Transverse colon (tissue), 4 donors: ENCODE measurements around the gene SOS1. TPM values are rescaled to one million over a fixed set of nuclear protein-coding genes. Genes with fewer than 3 reads are reported as not detected.
"Not testable (repeated sequence)": the region's sequence is repeated elsewhere in the genome, so short reads cannot be mapped to it uniquely, and the experiment has no call there.

Source experiments
- DNase-seq: peaks from one replicate; pipeline ENCODE4 v3.0.0-alpha.2; 2019
- H3K27ac ChIP-seq, 4 donors: fragments of 200-600 bp; sonication (generic); 2 replicates each; pipeline ENCODE4 v1.5.1; 2016 to 2018; ENCODE audit warnings: inconsistent platforms in 4 of 4
- H3K27me3 ChIP-seq: fragments of 200-600 bp; sonication (generic); 2 replicates; pipeline ENCODE4 v1.5.1; 2017; ENCODE audit warnings: inconsistent platforms
- H3K36me3 ChIP-seq, 4 donors: fragments of 200-600 bp; sonication (generic); 2 replicates each; pipeline ENCODE4 v1.5.1; 2017 to 2019; ENCODE audit warnings: inconsistent platforms in 4 of 4
- H3K4me1 ChIP-seq, 4 donors: fragments of 200-600 bp; sonication (generic); 2 replicates each; pipeline ENCODE4 v1.5.1; 2017 to 2020; ENCODE audit warnings: inconsistent platforms in 4 of 4
- H3K4me3 ChIP-seq, 4 donors: fragments of 200-600 bp; sonication (generic); 1 replicate in 1 of 4; 2 replicates in 3 of 4; pipeline versions ENCODE4 v1.5.1 to v1.6.1; 2017 to 2019; ENCODE audit warnings: inconsistent platforms in 4 of 4
- H3K9me3 ChIP-seq, 2 donors: fragments of 200-600 bp; sonication (generic); 2 replicates each; pipeline ENCODE4 v1.5.1; 2017 to 2019; ENCODE audit warnings: inconsistent platforms in 2 of 2
- EP300 ChIP-seq: sonication (generic); formaldehyde crosslinking; IDR thresholded peaks from one replicate; pipeline ENCODE4 v1.6.1; 2017; ENCODE audit warnings: antibody characterized with exemption, low read depth
- POLR2A ChIP-seq: fragments of 450-650 bp; IDR thresholded peaks from one replicate; pipeline ENCODE4 v1.6.1; 2016; ENCODE audit warnings: antibody characterized with exemption, mild to moderate bottlenecking, moderate library complexity
- POLR2AphosphoS5 ChIP-seq, 3 donors: sonication (generic); formaldehyde crosslinking; IDR thresholded peaks; one replicate each; pipeline ENCODE4 v1.6.1; 2016; ENCODE audit warnings: antibody characterized with exemption in 3 of 3
- WGBS, 2 donors: methylation state at CpG; one replicate each; pipeline ENCODE4 v1.1.5; 2018; ENCODE audit warnings: low coverage in 1 of 2; 5-methylcytosine and 5-hydroxymethylcytosine counted together
- in situ Hi-C, 4 donors: fragments of 200-750 bp; cut with MboI; loops; one replicate each; pipeline versions ENCODE4 v1.15.0 to v1.15.1; 2017; ENCODE audit warnings: low sequenced_read_pairs in 3 of 4, low pct_ligation_motif_present in 1 of 4, low pct_unique_long_range_greater_than_20kb in 1 of 4
- intact Hi-C: fragments of 100-400 bp; cut with DNase I; formaldehyde crosslinking; loops from one replicate; pipeline ENCODE4 v1.15.1; 2023; ENCODE audit warnings: low total_unique reads
- total RNA-seq, 4 donors: library from RNA; depleted of rRNA; stranded (reverse); fragments of >200 nt; gene quantifications; one replicate each; pipeline ENCODE4 v1.1.0, GENCODE V29; 2016
- TF ChIP-seq, protein P1 (sequence below), 5 experiments: fragments of 200-600 bp in 3 of 5; fragments of 450-650 bp in 2 of 5; sonication (generic) in 3 of 5; IDR thresholded peaks; 1 replicate in 2 of 5; 2 replicates in 3 of 5; pipeline ENCODE4 v1.5.1; 2016 to 2017; ENCODE audit warnings: antibody characterized with exemption in 5 of 5, inconsistent platforms in 3 of 5, mild to moderate bottlenecking in 2 of 5, moderate library complexity in 1 of 5

SOS1 gene
- total RNA-seq, 4 donors from 2014 or later = 13.9 to 43.8 (median 23.0) TPM

DNA sequence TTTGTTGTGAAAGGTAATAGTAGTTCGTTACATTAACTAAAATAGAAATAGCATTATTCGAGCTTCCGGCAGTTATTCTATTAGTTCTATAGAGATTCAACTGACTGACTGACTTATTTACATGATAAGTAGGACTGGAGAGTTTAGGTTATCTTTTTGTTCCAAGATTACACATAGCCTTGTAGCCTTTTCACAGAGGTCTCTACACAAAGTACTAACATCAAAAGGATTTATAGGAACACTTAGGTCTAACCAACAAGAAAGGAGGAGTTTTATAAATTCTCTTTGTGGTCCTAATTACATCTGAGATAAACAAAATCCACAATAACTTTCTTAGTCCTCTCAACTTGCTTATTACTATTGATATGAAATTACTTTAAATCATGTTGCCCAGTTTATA lies 62.8 kb downstream of the SOS1 start:
- intact Hi-C loops (no loop called here), in situ Hi-C loops (no loop called here)
- peaks cover 0 to 28% (median 6%) of the 10 kb centered on the region in 4 donors for H3K36me3 ChIP-seq
- TF ChIP-seq POLR2AphosphoS5 (IDR thresholded peaks at IDR 0.05) (no peak), EP300 (no peak), POLR2A (no peak)
- TF ChIP-seq, protein P1, sequence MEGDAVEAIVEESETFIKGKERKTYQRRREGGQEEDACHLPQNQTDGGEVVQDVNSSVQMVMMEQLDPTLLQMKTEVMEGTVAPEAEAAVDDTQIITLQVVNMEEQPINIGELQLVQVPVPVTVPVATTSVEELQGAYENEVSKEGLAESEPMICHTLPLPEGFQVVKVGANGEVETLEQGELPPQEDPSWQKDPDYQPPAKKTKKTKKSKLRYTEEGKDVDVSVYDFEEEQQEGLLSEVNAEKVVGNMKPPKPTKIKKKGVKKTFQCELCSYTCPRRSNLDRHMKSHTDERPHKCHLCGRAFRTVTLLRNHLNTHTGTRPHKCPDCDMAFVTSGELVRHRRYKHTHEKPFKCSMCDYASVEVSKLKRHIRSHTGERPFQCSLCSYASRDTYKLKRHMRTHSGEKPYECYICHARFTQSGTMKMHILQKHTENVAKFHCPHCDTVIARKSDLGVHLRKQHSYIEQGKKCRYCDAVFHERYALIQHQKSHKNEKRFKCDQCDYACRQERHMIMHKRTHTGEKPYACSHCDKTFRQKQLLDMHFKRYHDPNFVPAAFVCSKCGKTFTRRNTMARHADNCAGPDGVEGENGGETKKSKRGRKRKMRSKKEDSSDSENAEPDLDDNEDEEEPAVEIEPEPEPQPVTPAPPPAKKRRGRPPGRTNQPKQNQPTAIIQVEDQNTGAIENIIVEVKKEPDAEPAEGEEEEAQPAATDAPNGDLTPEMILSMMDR (IDR thresholded peaks at IDR 0.05) = no peak
- 95 to 97% methylated on average over 3 of the region's 3 CpGs for WGBS, 2 donors
- no peaks in the 10 kb centered on the region for H3K27me3 ChIP-seq
- no peak for DNase-seq
- peaks cover 0 to 25% (median 0%) of the 10 kb centered on the region in 4 donors for H3K4me1 ChIP-seq
- no peak overlapping the region for H3K4me3 ChIP-seq
- H3K9me3 ChIP-seq = no peaks in the 10 kb centered on the region
- no peak overlapping the region for H3K27ac ChIP-seq

DNA sequence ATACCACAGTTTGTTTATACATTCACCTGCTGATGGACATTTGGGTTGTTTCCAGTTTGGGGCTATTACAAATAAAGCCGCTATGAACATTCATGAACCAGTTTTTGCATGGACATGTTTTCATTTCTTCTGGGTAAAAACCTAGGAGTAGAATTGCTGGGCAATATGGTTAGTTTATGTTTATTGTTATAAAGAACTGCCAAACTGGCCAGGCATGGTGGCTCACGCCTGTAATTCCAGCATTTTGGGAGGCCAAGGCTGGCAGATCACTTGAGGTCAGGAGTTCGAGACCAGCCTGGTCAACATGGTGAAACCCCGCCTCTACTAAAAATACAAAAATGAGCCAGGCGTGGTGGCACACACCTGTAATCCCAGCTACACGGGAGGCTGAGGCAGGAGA lies 68.2 kb downstream of the SOS1 start:
- DNase-seq, H3K27me3 ChIP-seq, H3K27ac ChIP-seq, H3K9me3 ChIP-seq, H3K4me1 ChIP-seq, H3K4me3 ChIP-seq, in situ Hi-C loops: not testable (repeated sequence)
- peaks cover 0 to 52% (median 12%) of the 10 kb centered on the region in 4 donors for H3K36me3 ChIP-seq
- intact Hi-C loops = loop anchor here (5.0 kb wide), 1 partner anchor 475 kb away; no protein-coding TSS in a partner anchor
- WGBS, 2 donors = 95 to 100% methylated on average over 3 to 6 of the region's 6 CpGs

DNA sequence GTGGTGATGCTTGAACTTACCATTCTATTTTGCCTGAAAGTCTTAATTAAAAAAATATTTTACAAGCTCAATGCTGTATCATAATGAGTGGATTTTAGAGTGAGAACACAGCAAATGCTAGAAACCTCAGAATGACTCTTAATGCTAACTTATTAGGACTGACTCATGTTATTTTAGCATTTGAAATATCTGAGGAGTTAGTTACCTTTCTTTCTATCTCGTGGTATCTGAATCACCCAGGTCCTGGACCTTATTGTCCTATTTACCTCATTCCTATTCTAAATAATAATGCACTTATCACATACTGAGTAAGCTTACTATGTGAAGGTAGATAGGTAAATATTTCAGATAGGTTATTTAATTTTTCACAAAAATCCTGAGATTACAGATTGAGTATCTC lies 70.7 kb downstream of the SOS1 start:
- Histone ChIP-seq H3K27me3 (no peaks in the 10 kb centered on the region), H3K4me3 (no peak overlapping the region), H3K9me3 (no peaks in the 10 kb centered on the region), H3K27ac (no peak overlapping the region), H3K36me3 (peaks cover 0 to 39% (median 12%) of the 10 kb centered on the region in 4 donors), H3K4me1 (no peaks in the 10 kb centered on the region)
- intact Hi-C loops = loop anchor here (5.0 kb wide), 1 partner anchor 477 kb away; no protein-coding TSS in a partner anchor
- 64 to 91% methylated on average over 1 of the region's 1 CpG for WGBS, 2 donors
- in situ Hi-C loops = no loop called here
- no peak for DNase-seq
- TF ChIP-seq EP300 (no peak), POLR2AphosphoS5 (IDR thresholded peaks at IDR 0.05) (no peak), POLR2A (no peak)
- TF ChIP-seq, protein P1 (IDR thresholded peaks at IDR 0.05) = no peak

DNA sequence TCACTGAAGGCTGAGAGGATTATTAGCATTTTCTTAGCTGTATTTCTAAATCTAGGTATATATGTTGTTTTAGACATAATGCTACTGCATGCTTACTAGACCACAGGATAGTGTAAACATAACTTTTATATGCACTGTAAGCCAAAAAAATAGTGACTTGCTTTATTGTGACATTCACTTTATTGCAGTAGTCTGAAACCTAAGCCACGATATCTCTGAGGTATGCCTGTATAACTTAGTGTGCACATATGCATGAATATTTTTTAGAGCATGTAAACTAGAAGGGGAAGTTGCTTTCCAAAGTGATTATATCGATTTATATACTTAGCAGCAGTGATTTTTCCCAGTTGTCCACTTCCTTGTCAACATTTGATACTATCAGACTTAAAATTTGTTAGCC lies 81.8 kb downstream of the SOS1 start:
- no peaks in the 10 kb centered on the region for H3K4me1 ChIP-seq
- intact Hi-C loops = no loop called here

More for the DNA sequence above, 81.8 kb downstream of the SOS1 start:
- Histone ChIP-seq H3K27me3 (no peaks in the 10 kb centered on the region), H3K27ac (no peak overlapping the region), H3K36me3 (peaks cover 0 to 5% (median 0%) of the 10 kb centered on the region in 4 donors), H3K4me3 (no peak overlapping the region), H3K9me3 (no peaks in the 10 kb centered on the region)
- TF ChIP-seq, protein P1 (IDR thresholded peaks at IDR 0.05) = no peak
- no peak for TF ChIP-seq POLR2AphosphoS5 (IDR thresholded peaks at IDR 0.05)
- TF ChIP-seq EP300 = no peak
- TF ChIP-seq POLR2A = no peak
- 88 to 100% methylated on average over 2 of the region's 2 CpGs for WGBS, 2 donors
- in situ Hi-C loops = no loop called here
- DNase-seq = no peak
